ENCODE data around the gene EXOC2. TPM values are rescaled to one million over a fixed set of nuclear protein-coding genes. Genes with fewer than 3 reads are reported as not detected.

EXOC2 gene
- polyA plus RNA-seq, 1 donor (not counting 4 experiments of a cell fraction or from before 2014, with no cell fraction given) = 28.4 TPM

- Histone ChIP-seq H3K4me1 (ENCODE audit: control insufficient read depth, extremely low read depth, insufficient read depth, low read length) (no peaks in the 10 kb centered on the region), H3K9me1 (ENCODE audit: control insufficient read depth, extremely low read depth, insufficient read depth, low read length) (no peaks in the 10 kb centered on the region), H2AFZ (ENCODE audit: control insufficient read depth, low read length) (no peak overlapping the region), H4K20me1 (ENCODE audit: control insufficient read depth, extremely low read depth, insufficient read depth, low read length) (no peaks in the 10 kb centered on the region), H3K9ac (ENCODE audit: control insufficient read depth, extremely low read depth, insufficient read depth, low read length) (no peak overlapping the region), H3K4me3 (ENCODE audit: control insufficient read depth in 2 of 3, extremely low read depth in 1 of 3, insufficient read depth in 2 of 3, low read depth in 1 of 3, low read length in 3 of 3) (no peak overlapping the region), H3K27ac (ENCODE audit: control insufficient read depth, insufficient read depth, low read length) (no peak overlapping the region), H3K27me3 (ENCODE audit: control insufficient read depth, extremely low read depth, insufficient read depth, low read length) (no peaks in the 10 kb centered on the region), H3K79me2 (ENCODE audit: control insufficient read depth, insufficient read depth, low read length) (no peaks in the 10 kb centered on the region), H3K4me2 (ENCODE audit: control insufficient read depth, extremely low read depth, insufficient read depth, low read depth, low read length) (no peak overlapping the region), H3K9me3 (ENCODE audit: control insufficient read depth, low read depth, low read length) (no peaks in the 10 kb centered on the region), H3K36me3 (ENCODE audit: control insufficient read depth in 2 of 2, extremely low read depth in 1 of 2, insufficient read depth in 2 of 2, low read length in 2 of 2) (no peaks in the 10 kb centered on the region)
- FAIRE-seq (no peak), DNase-seq (ENCODE audit: low read depth, low spot score) (no peak)
- TF ChIP-seq CTCF (optimal IDR thresholded peaks at IDR 0.05 in 1 of 3, IDR thresholded peaks at IDR 0.05 in 1 of 3, conservative IDR thresholded peaks at IDR 0.05 in 1 of 3; ENCODE audit: extremely low read depth in 1 of 3, insufficient read depth in 2 of 3, low read length in 3 of 3) (peak in 2 of 3 experiments; percentile 19 to 23), EZH2 (IDR thresholded peaks at IDR 0.05; ENCODE audit: low read length) (no peak)
- dilution Hi-C loops (cut with MboI; ENCODE audit: extremely low pct_ligation_motif_present, low sequenced_read_pairs) = no loop called here
These were observed 9.0 kb upstream of the EXOC2 start for GRCh38 chr6:701700-702479.

GRCh38 chr6:701215-701614 lies 8.3 kb upstream of the EXOC2 start:
- no peak overlapping the region for H2AFZ ChIP-seq (ENCODE audit: control insufficient read depth, low read length)
- no peak overlapping the region for H3K9ac ChIP-seq (ENCODE audit: control insufficient read depth, extremely low read depth, insufficient read depth, low read length)
- H3K4me2 ChIP-seq (ENCODE audit: control insufficient read depth, extremely low read depth, insufficient read depth, low read depth, low read length) = no peak overlapping the region
- H3K9me1 ChIP-seq (ENCODE audit: control insufficient read depth, extremely low read depth, insufficient read depth, low read length) = no peaks in the 10 kb centered on the region
- H3K9me3 ChIP-seq (ENCODE audit: control insufficient read depth, low read depth, low read length) = no peaks in the 10 kb centered on the region
- no peaks in the 10 kb centered on the region for H3K4me1 ChIP-seq (ENCODE audit: control insufficient read depth, extremely low read depth, insufficient read depth, low read length)
- H3K79me2 ChIP-seq (ENCODE audit: control insufficient read depth, insufficient read depth, low read length) = no peaks in the 10 kb centered on the region
- DNase-seq (ENCODE audit: low read depth, low spot score) (no peak), FAIRE-seq (no peak)
- no peak overlapping the region for H3K27ac ChIP-seq (ENCODE audit: control insufficient read depth, insufficient read depth, low read length)
- dilution Hi-C loops (cut with MboI; ENCODE audit: extremely low pct_ligation_motif_present, low sequenced_read_pairs) = no loop called here
- no peaks in the 10 kb centered on the region for H3K36me3 ChIP-seq (ENCODE audit: control insufficient read depth in 2 of 2, extremely low read depth in 1 of 2, insufficient read depth in 2 of 2, low read length in 2 of 2)
- no peaks in the 10 kb centered on the region for H3K27me3 ChIP-seq (ENCODE audit: control insufficient read depth, extremely low read depth, insufficient read depth, low read length)
- H4K20me1 ChIP-seq (ENCODE audit: control insufficient read depth, extremely low read depth, insufficient read depth, low read length) = no peaks in the 10 kb centered on the region
- TF ChIP-seq EZH2 (IDR thresholded peaks at IDR 0.05; ENCODE audit: low read length) (no peak), CTCF (optimal IDR thresholded peaks at IDR 0.05 in 1 of 3, IDR thresholded peaks at IDR 0.05 in 1 of 3, conservative IDR thresholded peaks at IDR 0.05 in 1 of 3; ENCODE audit: extremely low read depth in 1 of 3, insufficient read depth in 2 of 3, low read length in 3 of 3) (no peak)
- H3K4me3 ChIP-seq (ENCODE audit: control insufficient read depth in 2 of 3, extremely low read depth in 1 of 3, insufficient read depth in 2 of 3, low read depth in 1 of 3, low read length in 3 of 3) = no peak overlapping the region

Measured in keratinocyte (primary cell).